ENCODE data around the gene DPP7.

The DPP7 gene

DNA sequence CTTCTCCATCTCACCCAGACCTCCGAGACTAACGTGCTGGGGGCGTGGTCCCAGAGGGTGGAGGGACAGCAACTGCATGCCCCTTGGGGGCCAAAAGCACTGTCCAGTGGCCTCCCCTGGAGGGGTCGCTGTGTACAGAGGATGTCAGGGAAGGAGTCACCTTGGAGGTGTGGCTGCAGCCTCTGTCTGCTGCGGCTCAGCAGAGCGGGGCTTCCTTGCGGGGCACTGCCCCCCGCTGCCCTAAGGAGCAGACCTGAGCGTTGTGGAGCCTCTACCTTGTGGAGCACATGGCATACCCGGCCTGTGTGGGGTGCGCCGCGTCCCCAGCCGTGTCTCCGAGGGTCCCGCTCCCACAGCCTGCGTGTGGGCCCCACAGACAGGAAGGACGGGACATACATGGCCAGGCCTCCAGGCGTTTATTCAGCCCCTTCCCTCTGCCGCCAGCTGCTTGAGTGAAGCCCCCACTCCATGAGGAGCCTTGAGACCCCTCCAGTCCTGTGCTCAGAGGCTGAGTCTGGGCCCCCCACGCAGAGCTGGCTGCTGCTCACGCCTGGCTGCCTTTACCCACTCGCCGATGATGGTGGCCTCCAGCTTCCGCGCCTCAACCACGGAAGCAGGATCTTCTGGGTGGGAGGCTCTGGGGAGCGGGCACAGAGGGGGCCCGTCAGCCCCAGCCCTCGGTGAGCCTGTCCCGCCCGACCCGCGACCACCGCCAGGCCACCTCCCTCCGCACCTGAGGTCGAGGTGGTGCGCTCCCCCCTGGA, 4.2 kb downstream of the DPP7 start:
- no peak for DNase-seq

DNA sequence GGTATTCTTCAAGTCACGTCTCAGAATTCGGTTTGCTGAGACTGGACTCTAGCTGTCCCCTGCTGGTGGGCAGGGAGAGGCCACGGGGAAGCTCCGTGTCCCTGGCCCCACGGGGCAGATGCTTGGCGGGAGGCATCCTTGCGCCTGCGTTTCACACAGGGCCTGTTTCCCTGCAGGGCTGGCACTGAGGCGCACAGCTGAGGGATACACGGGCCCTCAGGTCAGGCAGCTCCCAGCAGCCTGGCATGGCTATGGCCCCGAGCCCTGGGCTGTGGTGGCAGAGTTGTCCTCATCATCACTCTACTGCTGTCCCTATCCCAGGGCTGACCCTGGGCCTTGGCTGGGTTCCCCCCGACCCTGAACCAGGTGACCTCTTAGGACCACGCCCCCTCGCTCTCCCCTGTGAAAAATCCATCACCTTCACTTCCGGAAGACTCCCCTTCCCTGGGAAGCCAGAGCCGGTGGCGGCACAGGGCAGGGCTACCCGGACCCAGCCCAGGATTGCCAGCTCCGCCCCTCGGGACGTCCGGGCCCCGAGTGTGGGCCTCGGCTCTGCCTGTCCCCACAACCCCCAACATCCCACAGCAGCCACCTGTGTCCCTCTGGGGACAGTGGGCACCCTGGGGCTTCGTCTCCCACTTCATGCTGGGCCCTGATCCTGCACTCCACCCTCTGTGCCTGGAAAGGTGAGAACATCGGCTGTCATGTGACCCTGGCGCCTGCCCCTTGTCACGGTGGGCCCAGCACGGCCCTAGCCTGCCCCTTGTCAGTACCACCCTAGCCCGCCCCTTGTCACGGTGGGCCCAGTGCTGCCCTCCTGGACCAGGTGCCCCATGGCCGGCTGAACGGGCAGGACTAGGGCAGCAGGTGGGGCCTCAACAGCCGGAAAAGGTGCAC, 5.0 kb downstream of the DPP7 start:
- DNase-seq, result no peak

DNA sequence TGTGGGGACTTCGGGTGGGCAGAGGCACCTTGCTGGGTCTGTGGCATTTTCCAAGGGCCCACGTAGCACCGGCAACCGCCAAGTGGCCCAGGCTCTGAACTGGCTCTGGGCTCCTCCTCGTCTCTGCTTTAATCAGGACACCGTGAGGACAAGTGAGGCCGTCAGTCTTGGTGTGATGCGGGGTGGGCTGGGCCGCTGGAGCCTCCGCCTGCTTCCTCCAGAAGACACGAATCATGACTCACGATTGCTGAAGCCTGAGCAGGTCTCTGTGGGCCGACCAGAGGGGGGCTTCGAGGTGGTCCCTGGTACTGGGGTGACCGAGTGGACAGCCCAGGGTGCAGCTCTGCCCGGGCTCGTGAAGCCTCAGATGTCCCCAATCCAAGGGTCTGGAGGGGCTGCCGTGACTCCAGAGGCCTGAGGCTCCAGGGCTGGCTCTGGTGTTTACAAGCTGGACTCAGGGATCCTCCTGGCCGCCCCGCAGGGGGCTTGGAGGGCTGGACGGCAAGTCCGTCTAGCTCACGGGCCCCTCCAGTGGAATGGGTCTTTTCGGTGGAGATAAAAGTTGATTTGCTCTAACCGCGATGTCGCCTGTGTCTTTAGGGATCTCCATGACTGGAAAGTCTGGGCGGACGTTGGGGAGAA, 5.8 kb downstream of the DPP7 start:
- no peak for DNase-seq

DNA sequence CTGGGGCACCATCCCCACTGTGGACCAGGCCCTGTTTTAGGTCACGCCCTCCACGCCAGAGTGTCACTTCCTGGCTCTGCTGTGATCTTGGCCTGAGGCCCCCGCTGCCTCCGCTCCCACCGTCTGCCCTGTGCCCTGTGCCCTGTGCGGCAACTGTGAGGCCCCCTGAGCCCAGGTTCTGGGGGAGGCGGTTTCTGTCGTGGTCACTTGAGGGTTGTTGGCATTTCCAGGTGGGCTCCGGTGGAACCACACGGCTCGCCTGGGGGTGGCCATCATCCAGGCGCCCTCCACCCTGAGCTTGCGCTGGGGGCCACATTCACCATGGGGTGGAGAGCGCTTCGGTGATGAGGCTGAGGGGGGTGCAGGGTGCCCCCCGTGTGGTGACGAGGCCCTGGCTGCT, 6.6 kb downstream of the DPP7 start:
- no peak for DNase-seq

DNA sequence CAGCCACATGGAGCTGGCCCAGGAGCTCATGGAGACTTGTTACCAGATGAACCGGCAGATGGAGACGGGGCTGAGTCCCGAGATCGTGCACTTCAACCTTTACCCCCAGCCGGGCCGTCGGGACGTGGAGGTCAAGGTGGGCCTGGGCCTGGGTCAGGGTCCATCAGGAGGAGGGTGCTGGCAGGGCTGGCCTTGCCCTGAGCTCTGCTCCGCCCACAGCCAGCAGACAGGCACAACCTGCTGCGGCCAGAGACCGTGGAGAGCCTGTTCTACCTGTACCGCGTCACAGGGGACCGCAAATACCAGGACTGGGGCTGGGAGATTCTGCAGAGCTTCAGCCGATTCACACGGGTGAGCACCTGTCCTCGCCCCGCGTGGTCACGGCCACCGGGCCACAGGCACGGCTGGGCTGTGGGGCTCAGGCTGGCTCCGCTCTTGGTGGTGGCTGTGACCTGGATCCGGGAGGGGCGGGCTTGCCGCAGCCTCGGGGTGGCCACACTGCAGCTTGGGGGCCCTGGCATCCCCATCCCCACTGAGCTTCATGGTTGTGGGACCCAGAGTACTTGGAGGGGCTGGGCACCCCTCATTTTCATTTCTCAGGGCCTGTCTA, 7.1 kb downstream of the DPP7 start:
- no peak for DNase-seq

DNA sequence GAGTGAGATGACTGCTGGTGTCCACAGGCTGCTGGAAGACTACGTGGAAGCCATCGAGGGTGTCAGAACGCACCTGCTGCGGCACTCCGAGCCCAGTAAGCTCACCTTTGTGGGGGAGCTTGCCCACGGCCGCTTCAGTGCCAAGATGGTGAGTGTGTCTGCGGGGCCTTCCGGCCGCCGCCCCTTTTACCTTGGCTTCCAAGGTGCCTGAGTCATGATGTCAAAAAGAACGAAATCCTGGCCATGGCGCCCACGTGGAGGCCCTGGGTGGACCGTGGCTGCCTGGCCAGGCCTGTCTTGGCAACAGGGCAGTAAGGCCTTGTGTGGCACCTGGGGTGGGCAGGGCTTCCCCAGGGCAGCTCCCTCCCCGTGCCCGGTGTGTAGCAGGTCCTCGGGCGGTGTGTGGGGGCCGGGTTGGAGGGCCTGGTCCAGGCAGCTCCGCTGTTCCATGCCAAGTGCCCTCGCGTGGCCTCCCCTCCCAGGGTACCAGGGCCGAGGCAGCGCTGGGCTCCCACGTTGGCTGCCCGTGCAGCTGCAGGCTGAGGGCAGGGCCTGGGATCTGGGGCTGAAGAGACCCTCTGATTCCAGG, 7.8 kb downstream of the DPP7 start:
- DNase-seq, result no peak

DNA sequence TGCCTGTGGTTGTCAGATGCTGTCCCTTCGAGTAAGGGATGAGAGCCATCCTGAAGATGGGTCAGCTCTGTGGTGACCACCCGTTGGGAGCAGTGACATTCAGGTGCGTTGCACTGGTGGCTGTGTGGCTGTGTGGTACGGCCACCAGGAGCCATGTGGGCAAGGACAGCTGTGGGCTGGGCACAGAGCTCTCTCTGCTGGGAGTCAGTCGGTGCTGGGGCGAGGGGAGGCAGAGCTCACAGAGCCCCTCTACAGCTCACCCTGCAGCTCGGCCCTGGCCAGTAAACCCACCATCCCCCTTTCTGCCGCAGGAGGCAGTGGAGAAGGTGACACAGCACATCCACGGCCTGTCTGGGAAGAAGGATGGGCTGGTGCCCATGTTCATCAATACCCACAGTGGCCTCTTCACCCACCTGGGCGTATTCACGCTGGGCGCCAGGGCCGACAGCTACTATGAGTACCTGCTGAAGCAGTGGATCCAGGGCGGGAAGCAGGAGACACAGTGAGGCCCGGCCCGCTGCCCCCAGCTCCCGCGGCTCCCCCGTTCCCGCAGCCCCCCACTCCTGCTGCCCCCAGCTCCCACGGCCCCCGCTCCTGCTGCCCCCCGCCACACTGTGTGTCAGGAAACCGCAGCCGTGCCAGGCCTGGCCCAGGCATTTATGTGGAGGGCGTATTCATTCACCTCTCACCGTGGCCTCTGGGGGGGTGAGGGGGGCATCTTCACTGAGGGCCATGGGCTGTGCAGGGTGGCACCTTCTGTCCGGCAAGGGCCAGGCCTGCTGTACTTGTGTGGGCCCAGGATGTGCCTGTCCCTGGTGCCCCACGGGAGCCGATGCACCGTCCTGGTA, 8.5 kb downstream of the DPP7 start:
- no peak for DNase-seq

DNA sequence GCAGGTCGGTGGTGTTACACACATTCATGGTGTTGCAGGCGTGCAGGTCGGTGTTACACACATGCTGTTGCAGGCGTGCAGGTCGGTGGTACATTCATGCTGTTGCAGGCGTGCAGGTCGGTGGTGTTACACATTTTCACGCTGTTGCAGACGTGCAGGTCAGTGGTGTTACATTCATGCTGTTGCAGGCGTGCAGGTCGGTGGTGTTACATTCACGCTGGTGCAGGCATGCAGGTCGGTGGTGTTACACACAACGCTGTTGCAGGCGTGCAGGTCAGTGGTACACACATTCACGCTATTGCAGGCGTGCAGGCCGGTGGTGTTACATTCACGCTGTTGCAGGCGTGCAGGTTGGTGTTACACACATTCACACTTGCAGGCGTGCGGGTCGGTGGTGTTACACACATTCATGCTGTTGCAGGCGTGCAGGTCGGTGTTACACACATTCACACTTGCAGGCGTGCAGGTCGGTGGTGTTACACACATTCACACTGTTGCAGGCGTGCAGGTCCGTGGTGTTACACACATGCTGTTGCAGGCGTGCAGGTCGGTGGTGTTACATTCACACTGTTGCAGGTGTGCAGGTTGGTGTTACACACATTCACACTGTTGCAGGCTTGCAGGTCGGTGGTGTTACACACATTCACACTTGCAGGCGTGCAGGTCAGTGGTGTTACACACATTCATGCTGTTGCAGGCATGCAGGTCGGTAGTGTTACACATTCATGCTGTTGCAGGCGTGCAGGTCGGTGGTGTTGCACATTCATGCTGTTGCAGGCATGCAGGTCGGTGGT, 11.1 kb downstream of the DPP7 start:
- DNase-seq, result no peak

DNA sequence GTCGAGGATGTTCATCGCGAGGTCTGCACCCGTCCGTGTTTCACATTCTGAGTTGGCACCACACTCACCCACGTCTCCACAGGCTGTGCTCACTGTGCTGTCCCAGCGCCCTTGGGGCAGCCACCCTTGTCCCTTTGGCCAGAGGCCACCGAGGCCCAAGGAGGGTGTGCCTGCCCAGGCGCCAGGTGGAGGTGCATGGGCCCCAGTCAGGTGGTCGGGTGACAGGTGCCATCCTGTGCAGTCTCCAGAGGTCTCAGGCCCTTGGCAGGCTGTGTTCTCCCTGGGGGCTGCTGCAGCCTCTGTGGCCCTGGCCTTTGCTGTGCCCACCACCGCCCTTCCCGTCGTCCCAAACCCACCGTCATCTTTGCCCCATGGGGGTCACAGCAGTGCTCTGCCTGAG, 15.3 kb downstream of the DPP7 start:
- DNase-seq, result no peak

DNA sequence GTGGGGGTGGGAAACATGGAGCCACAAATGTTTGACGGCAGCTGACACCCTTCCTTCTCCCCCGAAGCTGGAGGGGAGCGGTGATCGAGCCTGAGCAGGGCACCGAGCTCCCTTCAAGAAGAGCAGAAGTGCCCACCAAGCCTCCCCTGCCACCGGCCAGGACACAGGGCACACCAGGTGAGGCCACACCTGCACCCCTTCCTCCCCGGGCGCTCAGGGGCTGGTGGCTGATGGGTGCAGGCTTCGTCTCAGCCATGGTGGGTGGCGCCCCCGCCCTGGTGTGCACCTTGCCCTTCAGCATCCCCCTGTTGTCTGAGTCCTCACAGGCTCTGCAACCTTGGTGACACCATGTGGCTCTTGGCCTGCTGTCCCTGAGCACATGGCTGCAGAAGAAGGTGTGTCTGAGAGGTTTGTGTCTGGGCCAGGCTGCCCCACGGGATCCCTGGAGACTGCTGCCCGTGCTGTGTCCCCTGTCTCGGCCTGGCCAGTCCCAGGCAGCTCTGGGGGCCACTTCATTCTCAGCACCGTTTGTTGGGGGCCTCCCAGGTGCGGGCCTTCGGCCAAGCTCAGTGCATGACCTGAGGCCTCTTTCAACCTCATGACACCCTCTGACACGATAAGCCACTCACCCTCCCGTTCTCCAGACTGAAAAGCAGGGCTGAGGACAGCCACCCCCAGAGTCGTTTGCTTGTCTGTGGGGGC, 16.6 kb downstream of the DPP7 start:
- no peak for DNase-seq

DNA sequence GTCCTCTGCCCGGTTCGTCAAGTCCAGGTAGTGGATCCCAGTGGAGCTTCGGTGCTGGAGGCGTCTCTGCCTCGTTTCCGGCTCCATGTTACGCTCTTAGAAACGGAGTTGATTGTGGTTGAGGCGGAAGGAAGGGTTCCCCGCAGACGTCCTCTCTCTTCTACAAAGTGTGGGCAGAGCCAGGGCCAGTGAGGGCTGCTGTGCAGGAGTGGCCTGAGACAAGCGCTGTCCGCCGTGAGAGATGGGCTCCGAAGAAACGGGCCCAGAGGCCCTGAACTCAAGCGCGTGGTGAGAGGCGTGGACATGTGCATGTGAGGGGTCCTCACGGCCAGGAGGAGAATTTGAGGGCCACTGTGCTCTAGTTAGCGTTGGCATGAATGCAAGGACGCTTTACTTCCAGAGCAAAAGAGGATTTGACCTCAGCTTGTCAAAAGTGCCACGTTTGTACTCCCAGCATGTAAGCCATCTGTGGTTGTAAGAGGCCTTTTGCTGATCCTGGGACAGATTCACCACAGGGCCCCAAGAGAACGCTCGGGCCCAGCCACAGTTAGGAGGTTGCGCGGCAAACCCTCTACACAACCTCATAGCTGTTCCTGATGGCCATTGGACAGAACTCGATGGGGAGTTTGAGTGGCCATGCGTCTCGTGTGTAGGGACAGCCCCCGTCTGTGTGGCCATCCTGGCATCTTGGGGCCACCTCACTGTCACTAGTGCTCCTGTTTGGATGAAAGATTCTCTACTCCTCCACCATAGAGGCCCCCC, 17.6 kb downstream of the DPP7 start:
- no peak for DNase-seq

DNA sequence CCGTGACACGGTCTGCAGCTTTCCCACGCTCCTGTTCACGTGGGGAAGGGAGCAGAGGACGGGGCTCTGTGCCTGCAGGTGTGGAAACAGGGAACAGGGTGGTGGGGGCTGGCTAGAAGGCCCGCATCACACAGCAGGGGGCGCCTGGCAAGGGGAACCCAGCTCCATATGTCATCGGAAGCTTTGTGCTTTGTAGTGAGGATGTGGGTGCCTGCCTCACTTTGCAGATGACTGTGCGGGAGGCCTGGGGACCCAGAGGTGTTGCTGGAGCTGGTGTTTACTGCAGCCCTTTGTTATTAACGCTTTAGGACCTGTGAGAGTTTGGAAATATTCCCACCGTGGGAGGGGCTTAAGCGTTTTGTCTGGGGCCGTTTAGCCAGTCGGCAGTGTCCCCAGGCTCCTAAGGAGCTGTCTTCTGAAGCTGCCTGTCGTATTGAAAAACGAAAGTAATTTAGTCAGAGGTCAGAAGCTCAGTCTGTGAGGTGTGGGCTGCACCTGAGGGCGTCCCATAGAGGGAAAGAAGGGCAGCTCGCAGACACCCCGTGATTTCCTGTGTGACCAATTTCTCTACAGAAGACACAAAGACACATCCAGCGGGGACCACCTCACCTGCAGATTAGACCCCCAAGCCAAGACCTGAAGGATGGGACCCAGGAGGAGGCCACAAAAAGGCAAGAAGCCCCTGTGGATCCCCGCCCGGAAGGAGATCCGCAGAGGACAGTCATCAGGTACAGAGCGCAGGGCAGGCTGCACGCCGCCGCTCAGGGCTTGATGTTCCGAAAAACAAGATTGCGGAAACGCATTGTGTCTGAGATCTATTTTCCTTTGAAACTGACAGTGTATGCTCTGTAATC, 18.6 kb downstream of the DPP7 start:
- no peak for DNase-seq

DNA sequence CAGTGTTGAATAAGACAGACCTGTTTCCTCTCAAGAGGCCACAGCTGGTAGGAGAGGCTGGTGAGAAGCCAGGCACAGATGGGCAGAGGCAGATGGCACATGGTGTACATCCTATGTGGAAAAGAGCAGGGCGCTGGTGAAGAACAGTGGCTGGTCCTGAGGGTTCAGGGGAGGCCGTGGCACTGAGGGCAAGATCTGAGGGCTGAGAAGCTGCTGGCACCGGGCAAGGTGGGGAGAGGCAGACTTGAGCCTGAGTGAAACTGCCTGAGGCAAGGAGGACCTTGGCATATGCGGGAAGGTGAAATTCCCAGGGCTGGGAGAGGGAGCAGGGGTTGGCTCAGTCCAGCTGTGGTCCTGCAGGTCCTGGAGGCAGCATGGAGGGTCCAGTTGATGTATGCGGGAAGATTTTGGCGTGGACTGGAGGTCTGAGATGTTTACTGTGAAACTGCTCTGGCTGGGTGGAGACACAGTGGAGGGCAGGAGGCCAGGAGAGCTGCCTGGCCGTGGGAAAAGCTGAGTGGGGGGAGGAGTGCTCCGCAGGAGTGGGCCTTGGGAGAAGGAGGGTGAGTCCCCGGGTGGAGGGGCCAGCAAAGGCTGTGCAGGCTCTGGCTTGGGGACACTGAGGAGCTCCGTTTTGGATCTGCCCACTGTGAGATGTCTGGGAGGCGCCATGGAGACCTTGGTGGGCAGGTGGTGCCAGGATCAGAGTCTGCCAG, 25.1 kb downstream of the DPP7 start:
- no peak for DNase-seq

DNA sequence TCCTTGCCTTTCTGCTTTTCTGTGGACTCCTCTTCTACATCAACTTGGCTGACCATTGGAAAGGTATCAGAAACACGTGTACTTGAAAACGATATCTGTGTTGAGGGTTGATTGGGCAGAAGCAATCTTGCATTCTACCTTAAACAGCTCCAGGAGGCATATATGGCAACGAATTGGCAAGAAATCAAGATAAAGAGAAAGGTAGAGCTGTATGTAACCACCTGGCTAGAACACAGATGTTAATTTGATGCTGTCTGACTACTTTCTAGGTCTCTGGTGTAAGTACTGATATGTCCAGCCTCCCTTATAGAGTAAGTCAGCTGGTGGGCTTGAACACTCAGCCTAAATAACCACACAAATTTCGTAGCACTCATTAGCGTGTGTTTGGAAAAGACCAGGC, 26.4 kb downstream of the DPP7 start:
- DNase-seq, result no peak

DNA sequence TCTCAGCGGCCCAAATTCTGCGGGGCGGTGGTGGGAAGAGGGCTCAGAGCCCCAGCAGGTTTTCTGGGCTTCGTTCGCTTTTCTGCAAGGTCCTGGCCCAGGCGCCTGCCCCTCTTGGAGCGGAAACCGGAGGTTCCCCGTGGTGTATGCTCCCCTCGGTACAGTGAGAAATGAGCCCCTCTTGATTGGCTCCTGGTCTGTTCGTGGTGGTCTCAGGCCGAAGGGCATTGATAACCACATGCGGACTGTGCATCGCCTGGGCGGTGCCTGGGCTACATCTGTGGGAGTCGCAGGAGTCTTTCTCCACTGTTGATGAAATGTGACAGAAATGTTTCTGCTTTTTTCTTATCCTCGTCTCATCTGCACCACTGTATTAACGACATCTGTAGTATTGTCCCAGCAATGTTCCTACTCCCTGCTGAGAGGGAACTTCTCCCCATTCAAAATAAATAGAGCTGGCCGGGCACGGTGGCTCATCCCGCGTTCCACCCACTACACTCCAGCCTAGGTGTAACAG, 27.1 kb downstream of the DPP7 start:
- DNase-seq, result no peak

DNA sequence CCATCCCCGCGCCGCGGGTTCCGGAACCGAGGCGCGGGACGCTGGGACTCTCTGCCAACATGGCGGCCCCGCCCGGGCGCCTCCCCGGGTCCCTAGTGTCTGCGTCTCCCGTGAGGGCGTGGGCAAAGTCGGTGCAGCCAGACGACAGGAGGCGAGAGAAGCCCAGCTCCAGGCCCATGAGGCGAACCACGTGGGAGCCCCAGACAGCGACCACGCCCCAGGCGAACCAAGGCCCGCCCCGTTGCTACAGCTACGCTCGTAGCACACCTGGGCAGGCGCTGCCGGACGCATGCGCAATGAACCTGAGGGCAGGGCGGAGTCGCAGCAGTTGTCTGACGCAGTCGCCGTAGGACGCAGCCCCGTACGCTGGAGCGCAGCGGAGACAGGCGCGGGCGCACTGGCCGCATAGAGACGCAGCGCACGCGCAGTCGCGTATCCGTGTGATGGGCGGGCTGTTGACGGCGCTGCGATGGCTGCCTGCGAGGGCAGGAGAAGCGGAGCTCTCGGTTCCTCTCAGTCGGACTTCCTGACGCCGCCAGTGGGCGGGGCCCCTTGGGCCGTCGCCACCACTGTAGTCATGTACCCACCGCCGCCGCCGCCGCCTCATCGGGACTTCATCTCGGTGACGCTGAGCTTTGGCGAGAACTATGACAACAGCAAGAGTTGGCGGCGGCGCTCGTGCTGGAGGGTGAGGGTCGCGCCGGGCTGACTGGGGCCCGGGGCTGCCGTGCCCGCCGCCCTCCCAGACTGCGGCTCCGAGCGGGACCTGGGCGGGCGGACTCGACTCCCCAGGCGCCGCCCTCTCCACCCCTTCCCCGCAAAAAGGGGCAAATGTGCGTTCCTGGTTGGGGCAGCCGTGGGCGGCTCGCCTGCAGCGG, 27.8 kb downstream of the DPP7 start, which contains the start of gene MAN1B1:
Gene MAN1B1 (plus strand): TSS at position 455 of the 878 bp plus-strand sequence. CDS start 15 bp downstream, at position 470.
- peak; percentile 97 for DNase-seq
